ENCODE data around the gene ULK3. TPM values are rescaled to one million over a fixed set of nuclear protein-coding genes. Genes with fewer than 3 reads are reported as not detected.

ULK3 gene
- total and polyA plus RNA-seq, 2 donors (not counting 3 experiments of a cell fraction or from before 2014, with no cell fraction given) = 36.0 to 48.6 TPM

DNA sequence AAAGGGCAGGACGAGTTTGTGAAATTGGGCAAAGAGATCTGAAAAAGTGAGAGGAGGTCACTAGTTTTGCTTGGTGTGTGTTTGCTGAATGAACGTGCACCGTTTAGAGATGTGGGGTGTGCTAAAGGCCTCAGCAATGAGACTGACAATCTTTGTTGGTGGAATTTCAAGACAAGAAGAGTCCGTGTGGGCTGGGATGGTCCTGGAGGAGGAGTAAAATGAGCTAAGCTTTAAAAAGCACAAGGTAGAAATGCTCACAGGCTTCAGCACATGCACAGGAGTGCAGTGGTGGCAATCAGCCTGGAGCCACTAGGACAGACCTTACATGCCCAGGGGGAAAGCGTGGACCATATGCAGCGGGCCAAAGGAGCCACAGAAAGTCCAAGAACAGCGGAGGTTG lies 18.0 kb downstream of the ULK3 start:
- H2AFZ ChIP-seq (ENCODE audit: low read depth, low read length) = no peak overlapping the region

More for the DNA sequence above, 18.0 kb downstream of the ULK3 start:
- no peak overlapping the region for H3K4me3 ChIP-seq (replicated peaks in 1 of 3; ENCODE audit: insufficient read depth in 1 of 3, low read depth in 1 of 3, low read length in 3 of 3)
- no peak overlapping the region for H3K27ac ChIP-seq (ENCODE audit: insufficient read depth, low read depth, low read length)
- peaks cover 14 to 17% of the 10 kb centered on the region in 2 experiments for H3K27me3 ChIP-seq (ENCODE audit: control insufficient read depth in 2 of 2, insufficient read depth in 2 of 2, low read length in 2 of 2)
- intact Hi-C loops (cut with micrococcal nuclease) (no loop called here), dilution Hi-C loops (cut with MboI; ENCODE audit: extremely low pct_ligation_motif_present, low sequenced_read_pairs) (no loop called here)
- H4K20me1 ChIP-seq (replicated peaks; ENCODE audit: control insufficient read depth, extremely low read depth, insufficient read depth, low read length) = no peaks in the 10 kb centered on the region
- H3K4me2 ChIP-seq (ENCODE audit: insufficient read depth, low read length) = no peak overlapping the region
- ChIA-PET CTCF (interaction anchor here (2.6 to 3.6 kb wide), 2 partner anchors 11 to 54 kb away, joined by 10 to 19 read pairs; no protein-coding TSS in a partner anchor), POLR2A (no interaction called here)
- no peak overlapping the region for H3K9ac ChIP-seq (replicated peaks; ENCODE audit: extremely low read depth, insufficient read depth, low read length)
- no TSS peak for BruUV-seq (replicated peaks)
- no peaks in the 10 kb centered on the region for H3K9me3 ChIP-seq (replicated peaks; ENCODE audit: control insufficient read depth, insufficient read depth, low read length)
- no peak for FAIRE-seq
- H3K4me1 ChIP-seq (ENCODE audit: control insufficient read depth, extremely low read depth, insufficient read depth, low read length) = no peaks in the 10 kb centered on the region
- no peaks in the 10 kb centered on the region for H3K9me1 ChIP-seq (replicated peaks; ENCODE audit: control insufficient read depth, extremely low read depth, insufficient read depth, low read length)
- no peaks in the 10 kb centered on the region for H3K79me2 ChIP-seq (ENCODE audit: control insufficient read depth, insufficient read depth, low read length)
- H3K36me3 ChIP-seq (ENCODE audit: control insufficient read depth in 2 of 2, extremely low read depth in 1 of 2, insufficient read depth in 2 of 2, low read length in 2 of 2) = no peaks in the 10 kb centered on the region
- no peak for DNase-seq (ENCODE audit: low read depth, low spot score)
- TF ChIP-seq POLR2A (IDR thresholded peaks at IDR 0.05; ENCODE audit: low read depth, low read length) (no peak), FOS (IDR thresholded peaks at IDR 0.05; ENCODE audit: borderline replicate concordance, insufficient read depth, low read length) (no peak), MYC (IDR thresholded peaks at IDR 0.05; ENCODE audit: low read depth, low read length) (no peak), POLR2AphosphoS5 (IDR thresholded peaks at IDR 0.05; ENCODE audit: insufficient read depth, low read depth, low read length) (no peak), GATA2 (IDR thresholded peaks at IDR 0.05; ENCODE audit: insufficient read depth, insufficient read length, low read depth, low read length) (no peak), EZH2 (IDR thresholded peaks at IDR 0.05; ENCODE audit: borderline replicate concordance, low read depth, low read length, severe bottlenecking) (no peak), JUN (IDR thresholded peaks at IDR 0.05; ENCODE audit: borderline replicate concordance, insufficient read depth, insufficient read length, low read depth) (no peak)
- TF ChIP-seq, protein P1, sequence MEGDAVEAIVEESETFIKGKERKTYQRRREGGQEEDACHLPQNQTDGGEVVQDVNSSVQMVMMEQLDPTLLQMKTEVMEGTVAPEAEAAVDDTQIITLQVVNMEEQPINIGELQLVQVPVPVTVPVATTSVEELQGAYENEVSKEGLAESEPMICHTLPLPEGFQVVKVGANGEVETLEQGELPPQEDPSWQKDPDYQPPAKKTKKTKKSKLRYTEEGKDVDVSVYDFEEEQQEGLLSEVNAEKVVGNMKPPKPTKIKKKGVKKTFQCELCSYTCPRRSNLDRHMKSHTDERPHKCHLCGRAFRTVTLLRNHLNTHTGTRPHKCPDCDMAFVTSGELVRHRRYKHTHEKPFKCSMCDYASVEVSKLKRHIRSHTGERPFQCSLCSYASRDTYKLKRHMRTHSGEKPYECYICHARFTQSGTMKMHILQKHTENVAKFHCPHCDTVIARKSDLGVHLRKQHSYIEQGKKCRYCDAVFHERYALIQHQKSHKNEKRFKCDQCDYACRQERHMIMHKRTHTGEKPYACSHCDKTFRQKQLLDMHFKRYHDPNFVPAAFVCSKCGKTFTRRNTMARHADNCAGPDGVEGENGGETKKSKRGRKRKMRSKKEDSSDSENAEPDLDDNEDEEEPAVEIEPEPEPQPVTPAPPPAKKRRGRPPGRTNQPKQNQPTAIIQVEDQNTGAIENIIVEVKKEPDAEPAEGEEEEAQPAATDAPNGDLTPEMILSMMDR (IDR thresholded peaks at IDR 0.05; ENCODE audit: extremely low read depth in 1 of 2, insufficient read depth in 1 of 2, low read depth in 1 of 2, low read length in 2 of 2) = no peak
- TF ChIP-seq, protein P2, sequence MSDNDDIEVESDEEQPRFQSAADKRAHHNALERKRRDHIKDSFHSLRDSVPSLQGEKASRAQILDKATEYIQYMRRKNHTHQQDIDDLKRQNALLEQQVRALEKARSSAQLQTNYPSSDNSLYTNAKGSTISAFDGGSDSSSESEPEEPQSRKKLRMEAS (IDR thresholded peaks at IDR 0.05; ENCODE audit: insufficient read depth, insufficient read length) = no peak

All from endothelial cell of umbilical vein (primary cell).